ENCODE measurements around the gene DIP2A.

DNA sequence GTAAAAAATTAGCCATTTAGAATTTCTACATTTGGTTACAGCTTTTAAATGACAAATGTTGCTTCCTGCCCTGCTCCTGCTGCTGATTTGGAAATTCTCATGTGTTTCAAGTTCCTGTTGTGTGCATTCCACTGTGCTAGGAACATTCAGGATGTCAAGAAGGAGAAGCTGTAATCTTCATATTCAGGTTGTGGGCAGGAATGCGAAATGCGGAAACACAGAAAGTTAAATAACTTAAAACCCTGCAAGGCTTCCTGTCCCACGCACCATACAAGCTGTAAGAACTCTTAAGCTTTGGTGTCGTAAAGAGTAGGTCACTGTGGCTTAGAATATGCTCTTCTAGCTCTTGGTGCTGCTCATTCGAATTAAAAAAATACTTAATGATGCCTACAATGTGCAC lies 93.6 kb downstream of the DIP2A start:
- TF ChIP-seq, protein P1, sequence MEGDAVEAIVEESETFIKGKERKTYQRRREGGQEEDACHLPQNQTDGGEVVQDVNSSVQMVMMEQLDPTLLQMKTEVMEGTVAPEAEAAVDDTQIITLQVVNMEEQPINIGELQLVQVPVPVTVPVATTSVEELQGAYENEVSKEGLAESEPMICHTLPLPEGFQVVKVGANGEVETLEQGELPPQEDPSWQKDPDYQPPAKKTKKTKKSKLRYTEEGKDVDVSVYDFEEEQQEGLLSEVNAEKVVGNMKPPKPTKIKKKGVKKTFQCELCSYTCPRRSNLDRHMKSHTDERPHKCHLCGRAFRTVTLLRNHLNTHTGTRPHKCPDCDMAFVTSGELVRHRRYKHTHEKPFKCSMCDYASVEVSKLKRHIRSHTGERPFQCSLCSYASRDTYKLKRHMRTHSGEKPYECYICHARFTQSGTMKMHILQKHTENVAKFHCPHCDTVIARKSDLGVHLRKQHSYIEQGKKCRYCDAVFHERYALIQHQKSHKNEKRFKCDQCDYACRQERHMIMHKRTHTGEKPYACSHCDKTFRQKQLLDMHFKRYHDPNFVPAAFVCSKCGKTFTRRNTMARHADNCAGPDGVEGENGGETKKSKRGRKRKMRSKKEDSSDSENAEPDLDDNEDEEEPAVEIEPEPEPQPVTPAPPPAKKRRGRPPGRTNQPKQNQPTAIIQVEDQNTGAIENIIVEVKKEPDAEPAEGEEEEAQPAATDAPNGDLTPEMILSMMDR (IDR thresholded peaks at IDR 0.05), result no peak
- TF ChIP-seq POLR2AphosphoS5 (IDR thresholded peaks at IDR 0.05), result no peak
- TF ChIP-seq EP300 (IDR thresholded peaks at IDR 0.05), result no peak
- no peak for TF ChIP-seq POLR2A (IDR thresholded peaks at IDR 0.05)
